Ramos (cell line): ENCODE data around the gene NDUFAF4.

Experiments used
- in situ Hi-C: fragments of 300-500 bp; cut with MboI; formaldehyde crosslinking; loops from one replicate; pipeline ENCODE4 v1.14.3; 2022; ENCODE audit warnings: low sequenced_read_pairs; ENCODE audit not compliant: unreplicated experiment

NDUFAF4 gene

GRCh38 chr6:96900873-96901272, 3.2 kb upstream of the NDUFAF4 start:
- in situ Hi-C loops = loop anchor here (5.0 kb wide), 1 partner anchor 156 kb away; no protein-coding TSS in a partner anchor

- in situ Hi-C loops = loop anchor here (25.0 kb wide), 1 partner anchor 362 kb away; no protein-coding TSS in a partner anchor
Measured at GRCh38 chr6:96899451-96899998, 1.8 kb upstream of the NDUFAF4 start.

DNA sequence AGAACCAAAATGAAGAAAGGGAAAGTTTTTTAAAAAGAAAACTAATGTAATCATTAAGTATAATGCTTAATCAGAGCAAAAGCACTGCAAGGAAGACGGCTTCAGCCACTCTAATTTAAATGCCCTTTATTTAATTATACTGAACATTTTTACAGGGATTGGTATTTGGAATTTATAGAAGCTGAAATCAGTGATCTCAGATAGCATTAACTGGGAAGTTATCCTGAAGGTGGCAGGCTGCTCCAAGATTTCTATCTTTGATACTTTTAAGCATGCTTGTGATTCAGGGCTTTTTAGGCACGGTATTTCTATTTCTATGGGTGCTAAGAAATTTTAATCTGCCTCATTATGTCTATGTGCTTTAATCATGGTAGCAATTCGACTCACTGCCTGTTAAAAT, 1.3 kb upstream of the NDUFAF4 start:
- in situ Hi-C loops = loop anchor here (25.0 kb wide), 1 partner anchor 362 kb away; no protein-coding TSS in a partner anchor

GRCh38 chr6:96898241-96898851, 655 bp upstream of the NDUFAF4 start:
- in situ Hi-C loops = loop anchor here (25.0 kb wide), 1 partner anchor 361 kb away; no protein-coding TSS in a partner anchor

DNA sequence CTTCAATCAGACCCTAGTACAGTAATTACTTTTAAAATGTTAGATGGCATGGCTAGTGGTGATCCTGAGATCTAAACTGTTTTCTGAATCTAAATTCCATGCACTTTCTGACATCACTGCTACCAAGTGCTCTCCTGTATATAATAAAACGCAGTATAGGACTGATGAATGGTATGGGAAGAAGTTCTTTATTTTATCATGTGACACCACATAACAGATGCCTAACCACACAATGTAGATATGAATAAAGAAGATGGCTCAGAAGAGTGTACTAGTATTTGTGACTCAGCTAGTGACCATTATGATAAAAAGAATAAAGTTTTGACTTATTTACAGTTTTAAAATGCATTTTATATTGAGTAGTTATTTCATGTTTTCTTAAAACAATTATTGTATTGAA, 8.5 kb downstream of the NDUFAF4 start:
- in situ Hi-C loops = loop anchor here (25.0 kb wide), 1 partner anchor 352 kb away; no protein-coding TSS in a partner anchor

GRCh38 chr6:96888745-96889144, 8.9 kb downstream of the NDUFAF4 start:
- in situ Hi-C loops = loop anchor here (25.0 kb wide), 1 partner anchor 351 kb away; no protein-coding TSS in a partner anchor

- in situ Hi-C loops = loop anchor here (25.0 kb wide), 1 partner anchor 349 kb away; no protein-coding TSS in a partner anchor
Measured at GRCh38 chr6:96886519-96886918, 11.2 kb downstream of the NDUFAF4 start.

- in situ Hi-C loops = loop anchor here (25.0 kb wide), 1 partner anchor 348 kb away; no protein-coding TSS in a partner anchor
Measured at GRCh38 chr6:96885187-96885631, 12.5 kb downstream of the NDUFAF4 start.

- in situ Hi-C loops = loop anchor here (25.0 kb wide), 1 partner anchor 341 kb away; no protein-coding TSS in a partner anchor
Measured at GRCh38 chr6:96878143-96878542, 19.5 kb downstream of the NDUFAF4 start.

GRCh38 chr6:96876886-96877545, 20.7 kb downstream of the NDUFAF4 start:
- in situ Hi-C loops = loop anchor here (25.0 kb wide), 1 partner anchor 340 kb away; no protein-coding TSS in a partner anchor

- in situ Hi-C loops = no loop called here
Measured at GRCh38 chr6:96872976-96873375, 24.7 kb downstream of the NDUFAF4 start.

GRCh38 chr6:96865055-96865405, 32.7 kb downstream of the NDUFAF4 start:
- in situ Hi-C loops = no loop called here

DNA sequence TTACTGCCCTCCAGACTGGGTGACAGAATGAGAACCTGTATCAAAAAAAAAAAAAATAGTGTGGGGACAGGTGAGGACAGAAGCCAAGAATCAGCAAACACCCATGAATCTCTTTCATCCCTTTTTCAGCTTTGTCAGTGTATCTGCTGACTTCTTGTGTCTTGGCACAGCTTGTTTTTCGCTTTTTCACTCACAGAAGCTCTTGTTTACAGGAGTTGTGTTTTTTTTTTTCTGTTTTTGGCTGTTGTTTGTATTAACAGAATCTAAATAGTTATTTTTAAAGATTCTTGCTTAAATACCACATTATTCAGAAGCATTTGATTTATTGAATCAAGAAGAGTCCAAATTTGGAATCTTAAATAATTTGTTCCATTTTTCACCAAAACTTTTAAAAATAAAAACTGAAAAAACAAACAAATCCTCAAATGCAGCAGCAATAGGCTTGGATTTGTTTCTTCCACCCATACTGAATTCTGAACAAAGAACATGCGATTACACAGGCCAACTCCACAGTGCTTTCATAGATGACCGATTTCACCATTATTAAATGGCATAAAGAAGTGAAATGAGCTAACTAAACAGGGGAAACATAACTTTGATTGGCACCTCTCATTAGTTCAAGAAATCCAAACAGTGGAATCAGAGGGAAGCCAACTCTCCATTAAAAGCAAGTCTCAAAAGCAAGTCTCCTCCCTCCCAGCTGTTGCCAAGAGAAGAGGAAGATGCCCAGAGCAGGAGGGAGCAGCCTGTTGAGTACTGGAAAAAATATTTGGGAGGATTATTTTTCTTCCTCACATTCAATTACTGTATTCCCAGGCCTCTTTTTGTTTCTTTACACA, 33.3 kb downstream of the NDUFAF4 start:
- in situ Hi-C loops = no loop called here

GRCh38 chr6:96862560-96862959, 35.1 kb downstream of the NDUFAF4 start:
- in situ Hi-C loops = no loop called here

GRCh38 chr6:96861588-96861987, 36.1 kb downstream of the NDUFAF4 start:
- in situ Hi-C loops = no loop called here

- in situ Hi-C loops = no loop called here
Measured at GRCh38 chr6:96856856-96857255, 40.8 kb downstream of the NDUFAF4 start.

DNA sequence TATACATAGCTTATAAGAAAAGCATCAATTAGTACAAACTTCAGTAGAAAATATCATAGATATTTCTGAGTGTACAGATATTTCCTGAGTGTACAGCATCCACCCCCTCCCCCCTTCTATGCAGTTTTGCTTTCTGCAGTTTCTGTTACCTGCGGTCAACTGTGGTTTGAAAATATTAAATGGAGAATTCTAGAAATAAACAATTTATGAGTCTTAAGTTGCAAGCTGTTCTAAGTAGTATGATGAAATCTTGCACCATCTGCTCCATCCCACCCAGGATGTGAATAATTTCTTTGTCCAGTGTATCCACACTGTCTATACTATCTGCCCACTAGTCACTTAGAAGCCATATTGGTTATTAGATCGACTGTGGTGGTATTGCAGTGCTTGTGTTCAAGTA, 44.6 kb downstream of the NDUFAF4 start:
- in situ Hi-C loops = no loop called here

DNA sequence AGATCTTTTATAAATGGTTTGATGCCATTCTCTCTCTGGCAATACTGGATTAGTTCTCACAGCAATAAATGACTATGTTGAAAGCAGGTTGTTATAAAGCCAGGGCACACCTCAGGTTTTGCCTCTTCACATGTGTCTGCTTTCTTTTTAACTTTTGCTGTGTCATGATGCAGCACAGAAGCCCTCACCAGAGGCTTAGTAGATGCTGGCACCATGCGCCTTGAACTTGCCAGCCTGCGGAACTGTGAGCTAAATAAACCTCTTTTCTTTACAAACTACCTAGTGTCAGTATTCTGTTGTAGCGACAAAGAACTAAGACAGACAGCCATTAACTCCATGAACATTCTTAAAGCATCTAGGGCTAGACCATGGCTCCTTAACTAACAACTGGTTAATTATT, 45.1 kb downstream of the NDUFAF4 start:
- in situ Hi-C loops = no loop called here

DNA sequence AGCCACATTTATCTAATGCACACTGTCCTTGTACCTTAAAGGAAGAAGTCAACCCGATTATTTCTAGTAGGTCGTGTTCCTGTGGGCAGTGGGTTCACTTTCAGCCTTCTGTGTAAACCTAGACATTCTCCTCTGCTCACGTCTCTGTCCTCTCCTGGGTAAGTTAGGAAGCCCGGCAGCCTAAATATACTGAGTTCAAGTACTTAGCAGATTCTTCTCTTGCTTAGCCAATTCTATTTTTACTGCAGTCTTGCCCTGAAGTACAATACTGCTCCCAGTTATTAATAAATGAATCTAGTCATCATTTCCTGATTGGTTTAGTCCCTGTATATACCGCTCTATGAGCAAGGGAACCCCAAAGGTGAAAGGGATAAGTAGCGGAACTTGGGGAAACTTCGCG, 45.8 kb downstream of the NDUFAF4 start:
- in situ Hi-C loops = no loop called here

- in situ Hi-C loops = no loop called here
Measured at GRCh38 chr6:96849615-96850014, 48.1 kb downstream of the NDUFAF4 start.
